HEK293 (cell line): ENCODE data around the gene OST4.

Experiments used
- FEZF1 ChIP-seq: fragments of 450-650 bp; formaldehyde crosslinking; IDR thresholded peaks from 2 replicates; pipeline ENCODE4 v1.5.1; 2016; ENCODE audit warnings: missing biosample characterization, missing genetic modification characterization
- HOXA7 ChIP-seq: sonication (generic); formaldehyde crosslinking; IDR thresholded peaks from 2 replicates; pipeline ENCODE4 v1.8.1; 2022; ENCODE audit warnings: missing genetic modification reagents, borderline replicate concordance
- IKZF3 ChIP-seq: fragments of 450-650 bp; IDR thresholded peaks from 2 replicates; pipeline ENCODE4 v1.5.0; 2018; ENCODE audit warnings: missing biosample characterization, mild to moderate bottlenecking, missing genetic modification characterization, moderate library complexity
- KLF7 ChIP-seq: fragments of 450-650 bp; formaldehyde crosslinking; IDR thresholded peaks from 2 replicates; pipeline ENCODE4 v1.5.1; 2016; ENCODE audit warnings: missing biosample characterization, missing genetic modification characterization, borderline replicate concordance
- KLF8 ChIP-seq: fragments of 450-650 bp; formaldehyde crosslinking; IDR thresholded peaks from 2 replicates; pipeline ENCODE4 v1.5.1; 2016; ENCODE audit warnings: missing biosample characterization, missing genetic modification characterization
- PRDM1 ChIP-seq: fragments of 450-650 bp; formaldehyde crosslinking; IDR thresholded peaks from 2 replicates; pipeline ENCODE4; 2016; ENCODE audit warnings: missing biosample characterization, missing genetic modification characterization
- RBAK ChIP-seq: fragments of 450-650 bp; formaldehyde crosslinking; IDR thresholded peaks from 2 replicates; pipeline ENCODE4 v1.5.1; 2016; ENCODE audit warnings: missing biosample characterization, missing genetic modification characterization
- SP3 ChIP-seq: fragments of 450-650 bp; formaldehyde crosslinking; IDR thresholded peaks from 2 replicates; pipeline ENCODE4 v1.5.1; 2016; ENCODE audit warnings: missing biosample characterization, missing genetic modification characterization
- YY1 ChIP-seq: fragments of 450-650 bp; formaldehyde crosslinking; IDR thresholded peaks from 2 replicates; pipeline ENCODE4 v1.5.1; 2018; ENCODE audit warnings: missing biosample characterization, missing genetic modification characterization
- ZBTB20 ChIP-seq: fragments of 450-650 bp; formaldehyde crosslinking; IDR thresholded peaks from 2 replicates; pipeline ENCODE4 v1.5.1; 2016; ENCODE audit warnings: missing biosample characterization, missing genetic modification characterization
- ZFP41 ChIP-seq: fragments of 450-650 bp; formaldehyde crosslinking; IDR thresholded peaks from 2 replicates; pipeline ENCODE4 v1.5.1; 2016; ENCODE audit warnings: missing biosample characterization, missing genetic modification characterization, borderline replicate concordance
- ZNF112 ChIP-seq: fragments of 450-650 bp; formaldehyde crosslinking; IDR thresholded peaks from 2 replicates; pipeline ENCODE4 v1.5.0; 2017; ENCODE audit warnings: missing biosample characterization, missing genetic modification characterization
- ZNF174 ChIP-seq: fragments of 450-650 bp; formaldehyde crosslinking; IDR thresholded peaks from 2 replicates; pipeline ENCODE4 v1.5.0; 2017; ENCODE audit warnings: missing biosample characterization, mild to moderate bottlenecking, missing genetic modification characterization
- ZNF302 ChIP-seq: fragments of 450-650 bp; formaldehyde crosslinking; IDR thresholded peaks from 2 replicates; pipeline ENCODE4 v1.5.1; 2016; ENCODE audit warnings: missing biosample characterization, missing genetic modification characterization, low read depth
- ZNF324 ChIP-seq: fragments of 450-650 bp; formaldehyde crosslinking; IDR thresholded peaks from 2 replicates; pipeline ENCODE4 v1.5.1; 2016; ENCODE audit warnings: missing biosample characterization, missing genetic modification characterization
- ZNF350 ChIP-seq: fragments of 450-650 bp; formaldehyde crosslinking; IDR thresholded peaks from 2 replicates; pipeline ENCODE4 v1.5.0; 2017; ENCODE audit warnings: missing biosample characterization, mild to moderate bottlenecking, missing genetic modification characterization
- ZNF354C ChIP-seq: fragments of 450-650 bp; formaldehyde crosslinking; IDR thresholded peaks from 2 replicates; pipeline ENCODE4 v1.5.1; 2016; ENCODE audit warnings: missing biosample characterization, missing genetic modification characterization, low read depth, borderline replicate concordance
- ZNF37A ChIP-seq: fragments of 450-650 bp; IDR thresholded peaks from 2 replicates; pipeline ENCODE4 v1.5.1; 2018; ENCODE audit warnings: missing biosample characterization, missing genetic modification characterization
- ZNF48 ChIP-seq: fragments of 450-650 bp; formaldehyde crosslinking; IDR thresholded peaks from 2 replicates; pipeline ENCODE4 v1.5.1; 2016; ENCODE audit warnings: missing biosample characterization, missing genetic modification characterization
- ZNF510 ChIP-seq: fragments of 450-650 bp; formaldehyde crosslinking; IDR thresholded peaks from 2 replicates; pipeline ENCODE4 v1.5.1; 2018; ENCODE audit warnings: mild to moderate bottlenecking, missing genetic modification characterization, missing biosample characterization; ENCODE audit not compliant: insufficient replicate concordance
- ZNF514 ChIP-seq: fragments of 450-650 bp; formaldehyde crosslinking; IDR thresholded peaks from 2 replicates; pipeline ENCODE4 v1.5.1; 2016; ENCODE audit warnings: missing biosample characterization, missing genetic modification characterization
- ZNF544 ChIP-seq: fragments of 450-650 bp; formaldehyde crosslinking; IDR thresholded peaks from 2 replicates; pipeline ENCODE4 v1.5.0; 2017; ENCODE audit warnings: missing biosample characterization, missing genetic modification characterization
- ZNF555 ChIP-seq: fragments of 450-650 bp; formaldehyde crosslinking; conservative IDR thresholded peaks from 2 replicates; pipeline ENCODE4 v1.5.1; 2017; ENCODE audit warnings: missing biosample characterization, mild to moderate bottlenecking, missing genetic modification characterization, inconsistent platforms
- ZNF580 ChIP-seq: fragments of 450-650 bp; formaldehyde crosslinking; IDR thresholded peaks from 2 replicates; pipeline ENCODE4 v1.5.1; 2016; ENCODE audit warnings: missing biosample characterization, missing genetic modification characterization
- ZNF621 ChIP-seq: fragments of 450-650 bp; formaldehyde crosslinking; IDR thresholded peaks from 2 replicates; pipeline ENCODE4 v1.5.1; 2017; ENCODE audit warnings: missing biosample characterization, missing genetic modification characterization
- ZNF624 ChIP-seq: fragments of 450-650 bp; formaldehyde crosslinking; IDR thresholded peaks from 2 replicates; pipeline ENCODE4 v1.5.1; 2017; ENCODE audit warnings: missing biosample characterization, missing genetic modification characterization
- ZNF629 ChIP-seq: fragments of 450-650 bp; formaldehyde crosslinking; IDR thresholded peaks from 2 replicates; pipeline ENCODE4 v1.5.1; 2017; ENCODE audit warnings: missing biosample characterization, missing genetic modification characterization
- ZNF785 ChIP-seq: fragments of 450-650 bp; formaldehyde crosslinking; IDR thresholded peaks from 2 replicates; pipeline ENCODE4 v1.5.1; 2016; ENCODE audit warnings: missing biosample characterization, missing genetic modification characterization
- ZNF837 ChIP-seq: fragments of 450-650 bp; formaldehyde crosslinking; IDR thresholded peaks from 2 replicates; pipeline ENCODE4 v1.5.1; 2016; ENCODE audit warnings: missing biosample characterization, missing genetic modification characterization
- ZSCAN23 ChIP-seq: fragments of 450-650 bp; formaldehyde crosslinking; IDR thresholded peaks from 2 replicates; pipeline ENCODE4 v1.5.1; 2016; ENCODE audit warnings: missing biosample characterization, missing genetic modification characterization
- TF ChIP-seq, protein P1 (sequence below): fragments of 450-650 bp; formaldehyde crosslinking; IDR thresholded peaks from 2 replicates; pipeline ENCODE4 v1.5.1; 2016; ENCODE audit warnings: missing biosample characterization, missing genetic modification characterization
- TF ChIP-seq, protein P2 (sequence below): fragments of 450-650 bp; IDR thresholded peaks from 2 replicates; pipeline ENCODE4 v1.5.1; 2018; ENCODE audit warnings: missing biosample characterization, missing genetic modification characterization
- TF ChIP-seq, protein P3 (sequence below): fragments of 450-650 bp; formaldehyde crosslinking; conservative IDR thresholded peaks from 2 replicates; pipeline ENCODE4 v1.5.1; 2016; ENCODE audit warnings: low read depth, missing biosample characterization, missing genetic modification characterization

The OST4 gene

GRCh38 chr2:27071990-27072830 lies 756 bp upstream of the OST4 start (continued):
- TF ChIP-seq, protein P1, sequence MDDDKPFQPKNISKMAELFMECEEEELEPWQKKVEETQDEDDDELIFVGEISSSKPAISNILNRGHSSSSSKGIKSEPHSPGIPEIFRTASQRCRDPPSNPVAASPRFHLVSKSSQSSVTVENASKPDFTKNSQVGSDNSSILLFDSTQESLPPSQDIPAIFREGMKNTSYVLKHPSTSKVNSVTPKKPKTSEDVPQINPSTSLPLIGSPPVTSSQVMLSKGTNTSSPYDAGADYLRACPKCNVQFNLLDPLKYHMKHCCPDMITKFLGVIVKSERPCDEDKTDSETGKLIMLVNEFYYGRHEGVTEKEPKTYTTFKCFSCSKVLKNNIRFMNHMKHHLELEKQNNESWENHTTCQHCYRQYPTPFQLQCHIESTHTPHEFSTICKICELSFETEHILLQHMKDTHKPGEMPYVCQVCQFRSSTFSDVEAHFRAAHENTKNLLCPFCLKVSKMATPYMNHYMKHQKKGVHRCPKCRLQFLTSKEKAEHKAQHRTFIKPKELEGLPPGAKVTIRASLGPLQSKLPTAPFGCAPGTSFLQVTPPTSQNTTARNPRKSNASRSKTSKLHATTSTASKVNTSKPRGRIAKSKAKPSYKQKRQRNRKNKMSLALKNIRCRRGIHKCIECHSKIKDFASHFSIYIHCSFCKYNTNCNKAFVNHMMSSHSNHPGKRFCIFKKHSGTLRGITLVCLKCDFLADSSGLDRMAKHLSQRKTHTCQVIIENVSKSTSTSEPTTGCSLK (tag by site-specific recombination) = no peak
- TF ChIP-seq PRDM1 (tag by site-specific recombination) = peak; percentile 81
- no peak for TF ChIP-seq ZNF544 (tag by site-specific recombination)
- peak; percentile 73 for TF ChIP-seq SP3 (tag by site-specific recombination)
- TF ChIP-seq, protein P2, sequence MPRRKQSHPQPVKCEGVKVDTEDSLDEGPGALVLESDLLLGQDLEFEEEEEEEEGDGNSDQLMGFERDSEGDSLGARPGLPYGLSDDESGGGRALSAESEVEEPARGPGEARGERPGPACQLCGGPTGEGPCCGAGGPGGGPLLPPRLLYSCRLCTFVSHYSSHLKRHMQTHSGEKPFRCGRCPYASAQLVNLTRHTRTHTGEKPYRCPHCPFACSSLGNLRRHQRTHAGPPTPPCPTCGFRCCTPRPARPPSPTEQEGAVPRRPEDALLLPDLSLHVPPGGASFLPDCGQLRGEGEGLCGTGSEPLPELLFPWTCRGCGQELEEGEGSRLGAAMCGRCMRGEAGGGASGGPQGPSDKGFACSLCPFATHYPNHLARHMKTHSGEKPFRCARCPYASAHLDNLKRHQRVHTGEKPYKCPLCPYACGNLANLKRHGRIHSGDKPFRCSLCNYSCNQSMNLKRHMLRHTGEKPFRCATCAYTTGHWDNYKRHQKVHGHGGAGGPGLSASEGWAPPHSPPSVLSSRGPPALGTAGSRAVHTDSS (tag by site-specific recombination) = no peak
- no peak for TF ChIP-seq ZNF837 (tag by site-specific recombination)
- no peak for TF ChIP-seq ZNF112
- no peak for TF ChIP-seq ZNF302 (tag by site-specific recombination)
- no peak for TF ChIP-seq ZNF624
- TF ChIP-seq FEZF1 = no peak
- TF ChIP-seq ZNF580 (tag by site-specific recombination) = no peak
- no peak for TF ChIP-seq ZSCAN23 (tag by site-specific recombination)
- no peak for TF ChIP-seq ZNF514 (tag by site-specific recombination)
- TF ChIP-seq ZNF621 = no peak
- TF ChIP-seq, protein P3, sequence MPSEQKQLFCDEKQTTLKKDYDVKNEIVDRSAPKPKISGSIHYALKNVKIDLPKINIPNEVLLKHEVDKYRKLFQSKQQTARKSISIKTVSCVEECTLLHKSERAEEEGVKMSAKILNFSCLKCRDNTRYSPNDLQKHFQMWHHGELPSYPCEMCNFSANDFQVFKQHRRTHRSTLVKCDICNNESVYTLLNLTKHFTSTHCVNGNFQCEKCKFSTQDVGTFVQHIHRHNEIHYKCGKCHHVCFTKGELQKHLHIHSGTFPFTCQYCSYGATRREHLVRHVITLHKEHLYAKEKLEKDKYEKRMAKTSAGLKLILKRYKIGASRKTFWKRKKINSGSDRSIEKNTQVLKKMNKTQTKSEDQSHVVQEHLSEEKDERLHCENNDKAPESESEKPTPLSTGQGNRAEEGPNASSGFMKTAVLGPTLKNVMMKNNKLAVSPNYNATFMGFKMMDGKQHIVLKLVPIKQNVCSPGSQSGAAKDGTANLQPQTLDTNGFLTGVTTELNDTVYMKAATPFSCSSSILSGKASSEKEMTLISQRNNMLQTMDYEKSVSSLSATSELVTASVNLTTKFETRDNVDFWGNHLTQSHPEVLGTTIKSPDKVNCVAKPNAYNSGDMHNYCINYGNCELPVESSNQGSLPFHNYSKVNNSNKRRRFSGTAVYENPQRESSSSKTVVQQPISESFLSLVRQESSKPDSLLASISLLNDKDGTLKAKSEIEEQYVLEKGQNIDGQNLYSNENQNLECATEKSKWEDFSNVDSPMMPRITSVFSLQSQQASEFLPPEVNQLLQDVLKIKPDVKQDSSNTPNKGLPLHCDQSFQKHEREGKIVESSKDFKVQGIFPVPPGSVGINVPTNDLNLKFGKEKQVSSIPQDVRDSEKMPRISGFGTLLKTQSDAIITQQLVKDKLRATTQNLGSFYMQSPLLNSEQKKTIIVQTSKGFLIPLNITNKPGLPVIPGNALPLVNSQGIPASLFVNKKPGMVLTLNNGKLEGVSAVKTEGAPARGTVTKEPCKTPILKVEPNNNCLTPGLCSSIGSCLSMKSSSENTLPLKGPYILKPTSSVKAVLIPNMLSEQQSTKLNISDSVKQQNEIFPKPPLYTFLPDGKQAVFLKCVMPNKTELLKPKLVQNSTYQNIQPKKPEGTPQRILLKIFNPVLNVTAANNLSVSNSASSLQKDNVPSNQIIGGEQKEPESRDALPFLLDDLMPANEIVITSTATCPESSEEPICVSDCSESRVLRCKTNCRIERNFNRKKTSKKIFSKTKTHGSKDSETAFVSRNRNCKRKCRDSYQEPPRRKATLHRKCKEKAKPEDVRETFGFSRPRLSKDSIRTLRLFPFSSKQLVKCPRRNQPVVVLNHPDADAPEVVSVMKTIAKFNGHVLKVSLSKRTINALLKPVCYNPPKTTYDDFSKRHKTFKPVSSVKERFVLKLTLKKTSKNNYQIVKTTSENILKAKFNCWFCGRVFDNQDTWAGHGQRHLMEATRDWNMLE = no peak
- no peak for TF ChIP-seq YY1 (tag by site-specific recombination)
- TF ChIP-seq HOXA7 = no peak
- no peak for TF ChIP-seq ZNF354C (tag by site-specific recombination)
- no peak for TF ChIP-seq ZFP41 (tag by site-specific recombination)
- no peak for TF ChIP-seq ZNF555 (tag by site-specific recombination)
- TF ChIP-seq ZNF37A (tag by site-specific recombination) = no peak
- TF ChIP-seq KLF8 = no peak
- no peak for TF ChIP-seq ZNF350
- TF ChIP-seq ZNF324 = no peak
- no peak for TF ChIP-seq ZNF48 (tag by site-specific recombination)
- no peak for TF ChIP-seq ZNF785
- TF ChIP-seq ZBTB20 (tag by site-specific recombination) = peak; percentile 17; the same call in 1 of the 2 replicates
- no peak for TF ChIP-seq IKZF3 (tag by site-specific recombination)
- no peak for TF ChIP-seq ZNF174 (tag by site-specific recombination)
- no peak for TF ChIP-seq RBAK (tag by site-specific recombination)
- no peak for TF ChIP-seq KLF7 (tag by site-specific recombination)
- TF ChIP-seq ZNF510 = no peak
- no peak for TF ChIP-seq ZNF629 (tag by site-specific recombination)
